Cardiac fibroblast (primary cell): ENCODE results near the gene SMAD6.
A peak's percentile ranks its signal among the peaks of the same experiment; 100 is the strongest.

Source experiments
- DNase-seq, 2 donors: peaks; one replicate each; pipeline versions ENCODE4 v3.0.0 to v3.0.0-alpha.2; 2010; ENCODE audit warnings: low read depth in 2 of 2
- H3K4me3 ChIP-seq, 2 donors: replicated peaks in 1 of 2; 1 replicate in 1 of 2; 2 replicates in 1 of 2; pipeline ENCODE4 v1.5.1; 2011; ENCODE audit warnings: low read depth in 2 of 2, low read length in 2 of 2, mild to moderate bottlenecking in 2 of 2, moderate library complexity in 1 of 2
- TF ChIP-seq, protein P1 (sequence below): IDR thresholded peaks from one replicate; pipeline ENCODE4 v1.5.1; 2011; ENCODE audit warnings: low read depth, mild to moderate bottlenecking, low read length, inconsistent platforms

Gene SMAD6

DNA sequence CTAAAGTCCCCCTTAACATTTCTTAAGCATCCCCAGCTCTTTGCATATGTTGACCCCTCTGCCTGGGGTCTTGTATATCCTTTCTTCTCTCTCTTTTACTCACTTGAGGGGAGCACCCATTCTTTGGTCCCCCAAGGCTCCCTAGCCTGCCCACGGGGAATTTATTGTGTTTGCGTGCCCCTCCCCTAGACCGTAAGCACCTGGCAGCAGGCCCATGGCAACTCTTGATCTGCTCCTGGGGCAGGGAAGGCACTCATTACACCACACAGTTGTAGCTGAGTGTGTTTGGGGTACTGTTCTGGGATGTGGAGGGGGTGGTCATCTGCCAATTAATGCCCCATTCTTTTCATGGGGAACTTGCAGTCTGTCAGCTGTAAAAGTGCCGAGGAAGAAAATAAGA lies 27.3 kb upstream of the SMAD6 start:
- DNase-seq, result no peak
- H3K4me3 ChIP-seq, result no peak overlapping the region
- TF ChIP-seq, protein P1, sequence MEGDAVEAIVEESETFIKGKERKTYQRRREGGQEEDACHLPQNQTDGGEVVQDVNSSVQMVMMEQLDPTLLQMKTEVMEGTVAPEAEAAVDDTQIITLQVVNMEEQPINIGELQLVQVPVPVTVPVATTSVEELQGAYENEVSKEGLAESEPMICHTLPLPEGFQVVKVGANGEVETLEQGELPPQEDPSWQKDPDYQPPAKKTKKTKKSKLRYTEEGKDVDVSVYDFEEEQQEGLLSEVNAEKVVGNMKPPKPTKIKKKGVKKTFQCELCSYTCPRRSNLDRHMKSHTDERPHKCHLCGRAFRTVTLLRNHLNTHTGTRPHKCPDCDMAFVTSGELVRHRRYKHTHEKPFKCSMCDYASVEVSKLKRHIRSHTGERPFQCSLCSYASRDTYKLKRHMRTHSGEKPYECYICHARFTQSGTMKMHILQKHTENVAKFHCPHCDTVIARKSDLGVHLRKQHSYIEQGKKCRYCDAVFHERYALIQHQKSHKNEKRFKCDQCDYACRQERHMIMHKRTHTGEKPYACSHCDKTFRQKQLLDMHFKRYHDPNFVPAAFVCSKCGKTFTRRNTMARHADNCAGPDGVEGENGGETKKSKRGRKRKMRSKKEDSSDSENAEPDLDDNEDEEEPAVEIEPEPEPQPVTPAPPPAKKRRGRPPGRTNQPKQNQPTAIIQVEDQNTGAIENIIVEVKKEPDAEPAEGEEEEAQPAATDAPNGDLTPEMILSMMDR, result no peak

DNA sequence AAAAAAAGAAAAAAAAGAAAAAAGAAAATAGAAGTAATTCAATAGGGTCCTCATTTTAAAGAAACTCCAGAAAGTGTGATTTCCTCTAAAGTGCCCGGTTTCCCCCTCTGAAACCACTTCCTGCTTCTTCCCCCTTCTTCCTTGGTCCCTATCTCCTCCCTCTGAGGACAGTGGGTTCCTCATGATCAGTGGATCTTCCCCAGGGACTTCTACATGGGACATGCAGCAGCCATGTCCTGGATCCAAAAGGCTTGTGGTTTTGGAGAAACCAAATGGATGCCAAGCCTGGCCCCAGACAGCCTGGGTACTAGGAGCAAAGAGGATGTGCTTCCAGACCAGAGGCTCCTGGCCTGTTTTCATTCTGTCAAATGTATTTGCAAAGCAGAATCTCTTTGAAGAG lies 26.6 kb upstream of the SMAD6 start:
- TF ChIP-seq, protein P1, result no peak
- peak in 1 of 2 donors; percentile 31 for DNase-seq
- H3K4me3 ChIP-seq, result no peak overlapping the region

DNA sequence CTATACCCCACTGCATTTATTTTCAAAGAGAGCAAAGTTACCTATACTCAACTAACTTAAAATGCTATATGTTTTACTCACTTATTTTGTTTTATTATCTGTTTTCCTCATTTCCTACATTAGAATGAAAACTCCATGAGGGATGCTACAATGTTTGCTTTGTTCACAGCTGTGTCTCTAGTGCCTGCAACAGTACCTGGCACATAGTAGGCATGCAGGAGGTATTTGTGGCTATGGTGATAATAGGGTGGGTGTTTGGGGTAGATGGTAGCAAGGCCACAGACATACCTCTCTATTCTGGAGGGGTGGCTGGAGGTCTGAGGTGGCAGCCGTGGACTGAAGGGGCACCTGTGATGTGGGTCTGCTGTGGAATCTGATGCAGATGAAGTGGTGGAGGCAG lies 24.7 kb upstream of the SMAD6 start:
- no peak overlapping the region for H3K4me3 ChIP-seq
- TF ChIP-seq, protein P1, result no peak
- DNase-seq, result no peak

DNA sequence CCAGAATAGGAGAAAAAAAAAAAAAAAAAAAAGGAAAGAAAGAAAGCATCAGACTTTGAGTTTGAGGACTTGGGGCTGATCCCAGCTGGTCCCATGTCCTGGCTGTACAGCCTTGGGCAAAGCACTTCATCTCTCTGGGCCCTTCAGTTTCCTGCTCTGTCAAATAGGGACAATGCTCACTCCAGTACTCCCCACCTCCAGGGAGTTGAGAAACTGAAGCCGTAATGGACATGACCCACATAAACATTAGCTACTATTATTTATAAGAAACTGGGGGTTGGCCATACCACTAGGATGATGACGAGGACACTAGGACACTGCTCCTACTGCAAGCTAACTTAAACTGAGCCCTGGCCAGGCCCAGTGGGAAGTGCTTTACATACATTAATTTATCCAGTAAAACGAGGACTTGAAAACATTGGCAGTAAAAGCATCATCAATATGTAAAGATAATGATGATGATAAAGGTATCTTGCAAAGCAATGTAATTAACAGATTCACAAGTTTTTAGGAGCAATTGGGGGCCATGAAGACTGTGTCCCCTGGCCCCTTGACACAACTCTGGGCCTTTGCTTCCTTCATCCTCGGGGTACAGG lies 22.9 kb upstream of the SMAD6 start:
- TF ChIP-seq, protein P1, result no peak
- H3K4me3 ChIP-seq, result no peak overlapping the region
- peak in 1 of 2 donors; percentile 51 for DNase-seq

DNA sequence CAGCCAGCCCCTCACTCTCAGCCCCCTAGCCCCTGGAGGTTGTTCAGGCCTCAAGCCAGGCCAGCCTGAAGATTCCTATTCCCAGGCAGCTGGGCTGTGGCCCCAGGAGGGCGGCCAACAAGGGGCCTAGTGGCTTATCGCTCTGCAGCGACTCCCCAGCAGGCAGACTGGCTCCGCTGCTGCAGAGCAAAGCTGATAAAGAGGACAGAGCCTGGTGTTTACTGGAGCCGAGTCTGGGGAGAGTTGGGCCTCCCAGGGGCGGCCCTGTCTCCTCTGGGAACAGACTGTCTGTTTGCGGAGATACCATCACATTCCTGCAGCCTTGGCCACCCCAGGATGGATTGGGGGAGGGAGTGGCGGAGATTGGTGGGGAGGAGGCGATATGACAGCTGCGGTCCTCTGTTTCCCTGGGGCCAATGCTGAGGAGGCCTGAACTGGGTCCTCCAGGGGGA lies 22.4 kb upstream of the SMAD6 start:
- H3K4me3 ChIP-seq, result no peak overlapping the region
- TF ChIP-seq, protein P1, result no peak
- DNase-seq, result peak in 1 of 2 donors; percentile 78

DNA sequence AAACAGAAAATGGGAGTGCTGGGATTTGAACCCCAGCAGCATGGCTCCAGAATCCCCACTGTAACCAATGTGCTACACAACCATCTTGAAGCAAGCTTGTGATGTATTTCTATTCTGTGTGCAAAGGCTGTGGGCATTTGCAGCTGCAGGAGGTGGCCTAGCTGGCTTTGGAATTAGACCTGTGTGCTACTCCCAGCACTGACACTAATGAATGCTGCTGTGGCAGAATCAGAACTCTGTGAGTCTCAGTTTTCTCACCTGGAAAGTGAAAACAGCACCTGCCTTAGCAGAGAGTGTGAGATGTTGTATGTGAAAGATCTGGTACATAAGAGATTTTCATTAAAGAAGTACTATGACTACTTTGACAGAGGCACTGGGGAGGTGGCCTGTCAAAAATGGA lies 21.5 kb upstream of the SMAD6 start:
- no peak overlapping the region for H3K4me3 ChIP-seq
- no peak for DNase-seq
- TF ChIP-seq, protein P1, result no peak

DNA sequence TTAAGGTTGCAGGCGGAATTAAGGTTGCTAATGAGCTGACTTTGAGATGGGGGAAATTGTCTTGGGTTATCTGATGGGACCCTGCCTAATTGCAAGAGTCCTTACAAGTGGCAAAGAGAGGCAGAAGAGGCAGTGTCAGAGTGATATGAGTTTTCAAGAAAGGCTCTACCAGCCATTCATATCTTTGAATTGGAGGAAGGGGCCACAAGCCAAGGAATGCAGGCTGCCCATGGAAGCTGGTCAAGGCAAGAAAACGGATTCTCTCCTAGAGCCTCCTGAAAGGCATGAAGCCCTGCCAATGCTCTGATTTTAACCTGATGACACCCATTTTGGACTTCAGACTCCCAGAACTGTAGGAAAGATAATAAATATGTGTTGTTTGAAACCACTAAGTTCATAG lies 20.6 kb upstream of the SMAD6 start:
- no peak overlapping the region for H3K4me3 ChIP-seq
- DNase-seq, result no peak
- TF ChIP-seq, protein P1, result no peak
